SU-DHL-6 (cell line): Measurements from ENCODE around the gene GORASP2.

Experiments
- H2AFZ ChIP-seq: fragments of 200-600 bp; sonication (generic); 2 replicates; pipeline ENCODE4 v1.6.1; 2014; ENCODE audit warnings: low read depth, mild to moderate bottlenecking, moderate library complexity, mixed read lengths, antibody characterized with exemption, low read length; ENCODE audit not compliant: severe bottlenecking
- H3F3A ChIP-seq: fragments of 200-600 bp; shearing (Covaris generic); 2 replicates; pipeline ENCODE4 v1.6.0; 2016; ENCODE audit warnings: antibody characterized with exemption, mild to moderate bottlenecking; ENCODE audit not compliant: insufficient read depth
- H3K27ac ChIP-seq: fragments of 200-600 bp; sonication (generic); 2 replicates; pipeline ENCODE4 v1.5.1; 2016; ENCODE audit warnings: low read depth, mild to moderate bottlenecking, low read length, moderate library complexity, mixed read lengths
- H3K27me3 ChIP-seq: fragments of 200-600 bp; sonication (generic), shearing (Covaris generic); 2 replicates; pipeline ENCODE4 v1.6.0; 2014; ENCODE audit warnings: mild to moderate bottlenecking, low read length
- H3K36me3 ChIP-seq: fragments of 200-600 bp; sonication (generic); 2 replicates; pipeline ENCODE4 v1.6.1; 2014; ENCODE audit warnings: mild to moderate bottlenecking, low read length, mixed read lengths
- H3K4me2 ChIP-seq: fragments of 300-600, 200-600 bp; shearing (Covaris generic), sonication (generic); 2 replicates; pipeline ENCODE4 v1.6.0; 2014; ENCODE audit warnings: low read length, low read depth, mild to moderate bottlenecking; ENCODE audit not compliant: poor library complexity, severe bottlenecking
- H3K4me3 ChIP-seq: fragments of 200-600 bp; sonication (generic); 2 replicates; pipeline ENCODE4 v1.5.1; 2014; ENCODE audit warnings: antibody characterized with exemption, low read length, mild to moderate bottlenecking, mixed read lengths; ENCODE audit not compliant: insufficient read depth, poor library complexity, severe bottlenecking
- H3K79me2 ChIP-seq: fragments of 200-600 bp; sonication (generic); 2 replicates; pipeline ENCODE4 v1.6.1; 2014; ENCODE audit warnings: mild to moderate bottlenecking, low read length, moderate library complexity; ENCODE audit not compliant: insufficient read depth
- H3K9ac ChIP-seq: fragments of 200-600 bp; sonication (generic); 2 replicates; pipeline ENCODE4 v1.7.0; 2014; ENCODE audit warnings: mild to moderate bottlenecking, low read length
- H3K9me2 ChIP-seq: fragments of 200-600 bp; sonication (generic); replicated peaks from 2 replicates; pipeline ENCODE4 v1.6.1; 2014; ENCODE audit warnings: low read length; ENCODE audit not compliant: insufficient read depth
- H3K9me3 ChIP-seq: fragments of 200-600 bp; sonication (generic); 2 replicates; pipeline ENCODE4 v1.6.1; 2014; ENCODE audit warnings: low read length, mixed read lengths; ENCODE audit not compliant: insufficient read depth
- H4K20me1 ChIP-seq: fragments of 200-600 bp; sonication (generic); 2 replicates; pipeline ENCODE4 v1.6.1; 2014; ENCODE audit warnings: low read depth, mild to moderate bottlenecking, antibody characterized with exemption, low read length, moderate library complexity, mixed read lengths
- EZH2phosphoT487 ChIP-seq: fragments of 200-600 bp; sonication (generic), shearing (Covaris generic); conservative IDR thresholded peaks from 2 replicates; pipeline ENCODE4 v1.6.1; 2018; ENCODE audit warnings: mild to moderate bottlenecking, antibody characterized with exemption, low read length, moderate library complexity, mixed read lengths
- TF ChIP-seq, protein P1 (sequence below): fragments of 200-600 bp; sonication (generic); IDR thresholded peaks from one replicate; pipeline ENCODE4 v1.5.1; 2017; ENCODE audit warnings: antibody characterized with exemption, mild to moderate bottlenecking, low read length, moderate library complexity; ENCODE audit not compliant: insufficient read depth, poor library complexity, severe bottlenecking

The GORASP2 gene

GRCh38 chr2:170923799-170924198 is 5.3 kb upstream of the GORASP2 start:
- no peak overlapping the region for H2AFZ ChIP-seq
- no peaks in the 10 kb centered on the region for H3K27me3 ChIP-seq
- H3K4me2 ChIP-seq, result no peak overlapping the region
- peaks cover 8% of the 10 kb centered on the region; the same call in 1 of the 2 replicates for H3F3A ChIP-seq
- no peak overlapping the region for H3K9ac ChIP-seq
- no peak overlapping the region for H3K27ac ChIP-seq
- TF ChIP-seq EZH2phosphoT487, result no peak
- TF ChIP-seq, protein P1, sequence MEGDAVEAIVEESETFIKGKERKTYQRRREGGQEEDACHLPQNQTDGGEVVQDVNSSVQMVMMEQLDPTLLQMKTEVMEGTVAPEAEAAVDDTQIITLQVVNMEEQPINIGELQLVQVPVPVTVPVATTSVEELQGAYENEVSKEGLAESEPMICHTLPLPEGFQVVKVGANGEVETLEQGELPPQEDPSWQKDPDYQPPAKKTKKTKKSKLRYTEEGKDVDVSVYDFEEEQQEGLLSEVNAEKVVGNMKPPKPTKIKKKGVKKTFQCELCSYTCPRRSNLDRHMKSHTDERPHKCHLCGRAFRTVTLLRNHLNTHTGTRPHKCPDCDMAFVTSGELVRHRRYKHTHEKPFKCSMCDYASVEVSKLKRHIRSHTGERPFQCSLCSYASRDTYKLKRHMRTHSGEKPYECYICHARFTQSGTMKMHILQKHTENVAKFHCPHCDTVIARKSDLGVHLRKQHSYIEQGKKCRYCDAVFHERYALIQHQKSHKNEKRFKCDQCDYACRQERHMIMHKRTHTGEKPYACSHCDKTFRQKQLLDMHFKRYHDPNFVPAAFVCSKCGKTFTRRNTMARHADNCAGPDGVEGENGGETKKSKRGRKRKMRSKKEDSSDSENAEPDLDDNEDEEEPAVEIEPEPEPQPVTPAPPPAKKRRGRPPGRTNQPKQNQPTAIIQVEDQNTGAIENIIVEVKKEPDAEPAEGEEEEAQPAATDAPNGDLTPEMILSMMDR, result no peak
- H3K36me3 ChIP-seq, result 0 out of 2 replicates have a peak, but pooled peaks cover 5% of the 10 kb centered on the region
- H3K4me3 ChIP-seq, result no peak overlapping the region
- H3K9me2 ChIP-seq, result no peaks in the 10 kb centered on the region
- no peaks in the 10 kb centered on the region for H4K20me1 ChIP-seq
- peaks cover 31% of the 10 kb centered on the region for H3K9me3 ChIP-seq
- H3K79me2 ChIP-seq, result peaks cover 8% of the 10 kb centered on the region; the same call in 1 of the 2 replicates

DNA sequence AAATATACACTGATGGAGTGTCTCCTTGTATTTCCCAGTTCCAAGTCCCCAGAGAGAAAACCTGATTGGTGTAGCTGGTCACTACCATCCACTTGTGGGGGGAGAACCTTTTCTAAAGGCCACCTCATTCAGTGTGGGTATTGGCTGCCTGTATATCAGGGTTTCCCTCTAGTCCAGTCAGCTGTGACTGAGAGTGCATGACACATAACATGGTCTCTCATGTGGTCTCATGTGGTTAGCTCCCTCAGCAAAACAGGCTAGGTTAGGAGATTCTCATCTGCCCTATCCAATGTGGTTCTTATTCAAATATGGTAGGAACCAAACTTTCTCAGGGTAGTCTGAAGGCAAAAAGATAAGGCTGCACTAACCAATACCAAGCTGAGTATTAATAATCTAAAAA is 4.1 kb upstream of the GORASP2 start:
- Histone ChIP-seq H3K79me2 (peaks cover 18% of the 10 kb centered on the region), H3K9me2 (no peaks in the 10 kb centered on the region), H3K4me2 (no peak overlapping the region), H3K36me3 (0 out of 2 replicates have a peak, but pooled peaks cover 5% of the 10 kb centered on the region), H2AFZ (no peak overlapping the region), H3F3A (peaks cover 8% of the 10 kb centered on the region; the same call in 1 of the 2 replicates), H3K27me3 (no peaks in the 10 kb centered on the region), H3K27ac (no peak overlapping the region), H3K9me3 (peaks cover 27% of the 10 kb centered on the region), H4K20me1 (no peaks in the 10 kb centered on the region), H3K9ac (no peak overlapping the region), H3K4me3 (no peak overlapping the region)
- TF ChIP-seq, protein P1, result no peak

GRCh38 chr2:170925923-170926322 is 3.1 kb upstream of the GORASP2 start:
- peaks cover 27% of the 10 kb centered on the region for H3K9me3 ChIP-seq
- peaks cover 27% of the 10 kb centered on the region for H3K79me2 ChIP-seq
- H3K27me3 ChIP-seq, result no peaks in the 10 kb centered on the region
- H3K9ac ChIP-seq, result no peak overlapping the region
- H3K4me2 ChIP-seq, result no peak overlapping the region
- H3K9me2 ChIP-seq, result no peaks in the 10 kb centered on the region
- peaks cover 8% of the 10 kb centered on the region; the same call in 1 of the 2 replicates for H3F3A ChIP-seq
- H2AFZ ChIP-seq, result no peak overlapping the region
- no peak for TF ChIP-seq EZH2phosphoT487
- TF ChIP-seq, protein P1, result no peak
- 0 out of 2 replicates have a peak, but pooled peaks cover 6% of the 10 kb centered on the region for H3K36me3 ChIP-seq
- no peak overlapping the region for H3K27ac ChIP-seq
- H4K20me1 ChIP-seq, result peaks cover 5% of the 10 kb centered on the region; the same call in 1 of the 2 replicates
- H3K4me3 ChIP-seq, result no peak overlapping the region
